ENCODE data around the gene PLXNA1. TPM values are rescaled to one million over a fixed set of nuclear protein-coding genes. Genes with fewer than 3 reads are reported as not detected.

The PLXNA1 gene
- total and polyA plus RNA-seq, 10 of the 15 experiments (the other 5 are each of a cell fraction or from before 2014, with no cell fraction given): 0.03 to 16.4 (median 2.5) TPM

DNA sequence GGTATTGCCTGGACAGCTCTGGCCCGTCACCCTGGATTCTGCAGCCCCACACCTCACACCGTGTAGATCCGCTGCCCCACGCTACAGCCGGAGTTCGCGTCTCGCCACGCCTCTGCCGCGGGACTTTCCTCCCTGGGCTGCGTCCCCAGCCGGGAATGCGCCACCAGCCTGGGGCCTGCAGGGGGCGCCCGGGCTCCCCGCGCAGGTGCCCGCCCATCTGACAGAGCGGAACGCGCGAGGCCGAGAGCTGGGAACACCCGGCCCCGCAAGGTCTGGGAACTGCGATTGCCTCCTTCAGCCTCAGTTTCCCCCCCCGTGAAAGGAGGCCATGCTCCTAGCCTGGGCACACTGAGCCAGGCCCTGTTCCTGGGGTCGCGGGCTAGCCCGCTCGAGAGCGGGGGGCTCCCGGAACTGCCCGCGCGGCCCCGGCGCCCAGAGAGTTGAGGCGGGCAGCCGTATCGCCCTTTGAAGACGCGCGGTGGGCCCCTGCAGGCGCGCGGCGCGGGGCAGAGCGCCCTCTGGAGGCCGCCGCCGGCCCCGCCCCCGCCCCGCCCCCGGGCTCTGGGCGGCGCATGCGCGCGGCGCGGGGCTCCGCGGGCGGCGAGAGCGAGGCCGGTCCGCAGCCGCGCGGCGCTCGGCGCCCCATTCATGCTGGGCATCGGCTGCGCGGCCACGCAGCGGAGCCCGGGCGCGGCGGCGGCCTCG is at the start of gene PLXNA1 (continued):
- TF ChIP-seq SMC3 (IDR thresholded peaks at IDR 0.05; ENCODE audit: borderline replicate concordance, low read length): peak; percentile 51
- TF ChIP-seq CEBPB (IDR thresholded peaks at IDR 0.05; ENCODE audit: borderline replicate concordance in 1 of 2, low read depth in 2 of 2, low read length in 2 of 2): no peak
- TF ChIP-seq NFXL1 (IDR thresholded peaks at IDR 0.05; ENCODE audit: borderline replicate concordance): 0 out of 2 replicates have a peak, but pooled peaks have one; percentile 24
- peak; percentile 59; the same call in 1 of the 2 replicates for TF ChIP-seq SIN3A (IDR thresholded peaks at IDR 0.05; ENCODE audit: low read depth, low read length)
- TF ChIP-seq, protein P1, sequence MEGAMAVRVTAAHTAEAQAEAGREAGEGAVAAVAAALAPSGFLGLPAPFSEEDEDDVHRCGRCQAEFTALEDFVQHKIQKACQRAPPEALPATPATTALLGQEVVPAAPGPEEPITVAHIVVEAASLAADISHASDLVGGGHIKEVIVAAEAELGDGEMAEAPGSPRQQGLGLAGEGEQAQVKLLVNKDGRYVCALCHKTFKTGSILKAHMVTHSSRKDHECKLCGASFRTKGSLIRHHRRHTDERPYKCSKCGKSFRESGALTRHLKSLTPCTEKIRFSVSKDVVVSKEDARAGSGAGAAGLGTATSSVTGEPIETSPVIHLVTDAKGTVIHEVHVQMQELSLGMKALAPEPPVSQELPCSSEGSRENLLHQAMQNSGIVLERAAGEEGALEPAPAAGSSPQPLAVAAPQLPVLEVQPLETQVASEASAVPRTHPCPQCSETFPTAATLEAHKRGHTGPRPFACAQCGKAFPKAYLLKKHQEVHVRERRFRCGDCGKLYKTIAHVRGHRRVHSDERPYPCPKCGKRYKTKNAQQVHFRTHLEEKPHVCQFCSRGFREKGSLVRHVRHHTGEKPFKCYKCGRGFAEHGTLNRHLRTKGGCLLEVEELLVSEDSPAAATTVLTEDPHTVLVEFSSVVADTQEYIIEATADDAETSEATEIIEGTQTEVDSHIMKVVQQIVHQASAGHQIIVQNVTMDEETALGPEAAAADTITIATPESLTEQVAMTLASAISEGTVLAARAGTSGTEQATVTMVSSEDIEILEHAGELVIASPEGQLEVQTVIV (IDR thresholded peaks at IDR 0.05; ENCODE audit: borderline replicate concordance, partially characterized antibody): no peak

GRCh38 chr3:126934031-126934531 is 48.8 kb upstream of the PLXNA1 start:
- no peak overlapping the region for H2AFZ ChIP-seq (ENCODE audit: control insufficient read depth, low read depth, low read length)
- RAD21 ChIA-PET (ENCODE audit: unreplicated experiment): no interaction called here
- intact Hi-C loops (cut with micrococcal nuclease; ENCODE audit: unreplicated experiment) (no loop called here), in situ Hi-C loops (cut with MboI) (no loop called here)
- SMC1A ChIA-PET (ENCODE audit: uncharacterized antibody, unreplicated experiment): interaction anchor here (1.0 kb wide), 1 partner anchor 10 kb away, joined by 3 read pairs; no protein-coding TSS in a partner anchor
- FAIRE-seq (no peak), DNase-seq (ENCODE audit: low read depth, low spot score) (no peak), ATAC-seq (no peak)
- no peak overlapping the region for H3K27ac ChIP-seq (ENCODE audit: control insufficient read depth, insufficient read depth)
- no peak overlapping the region for H3K4me2 ChIP-seq (ENCODE audit: control insufficient read depth, insufficient read depth)
- no peak overlapping the region for H3K4me3 ChIP-seq
- POLR2A ChIA-PET: no interaction called here
- 44% methylated on average over 4 of the region's 4 CpGs for WGBS (ENCODE audit: insufficient coverage, insufficient replicate concordance, low lambda C conversion rate, missing lambda C conversion rate)
- no peaks in the 10 kb centered on the region for H3K4me1 ChIP-seq (ENCODE audit: control insufficient read depth, insufficient read depth, low read length)
- H3K36me3 ChIP-seq (ENCODE audit: control insufficient read depth in 2 of 2, insufficient read depth in 2 of 2, low read length in 1 of 2): no peaks in the 10 kb centered on the region
- H3K9me3 ChIP-seq (replicated peaks; ENCODE audit: control insufficient read depth, insufficient read depth, low read length): no peaks in the 10 kb centered on the region
- no peaks in the 10 kb centered on the region for H3K27me3 ChIP-seq (replicated peaks in 1 of 2; ENCODE audit: control insufficient read depth in 2 of 2, insufficient read depth in 2 of 2, low read length in 1 of 2)
- CTCF ChIA-PET: no interaction called here
- no peak for TF ChIP-seq SREBF2 (IDR thresholded peaks at IDR 0.05; ENCODE audit: low read length)
- TF ChIP-seq, protein P2, sequence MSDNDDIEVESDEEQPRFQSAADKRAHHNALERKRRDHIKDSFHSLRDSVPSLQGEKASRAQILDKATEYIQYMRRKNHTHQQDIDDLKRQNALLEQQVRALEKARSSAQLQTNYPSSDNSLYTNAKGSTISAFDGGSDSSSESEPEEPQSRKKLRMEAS (IDR thresholded peaks at IDR 0.05; ENCODE audit: low read depth, low read length): no peak
- TF ChIP-seq SP1 (IDR thresholded peaks at IDR 0.05; ENCODE audit: low read depth, low read length): no peak
- no peak for TF ChIP-seq NRF1 (conservative IDR thresholded peaks at IDR 0.05; ENCODE audit: low read depth, low read length)
- no peak for TF ChIP-seq SUZ12 (IDR thresholded peaks at IDR 0.05; ENCODE audit: unreplicated experiment)
- no peaks in the 10 kb centered on the region for H3K79me2 ChIP-seq (ENCODE audit: control insufficient read depth, insufficient read depth, low read length)
- no peaks in the 10 kb centered on the region for H4K20me1 ChIP-seq (ENCODE audit: control insufficient read depth, insufficient read depth)
- no TSS peak for BruUV-seq (replicated peaks)
- H3K9ac ChIP-seq (ENCODE audit: control insufficient read depth, insufficient read depth, low read length): no peak overlapping the region
